Measurements from ENCODE around the gene MRPL46. TPM values are rescaled to one million over a fixed set of nuclear protein-coding genes. Genes with fewer than 3 reads are reported as not detected.

Gene MRPL46
- total RNA-seq, 1 donor from 2014 or later = 22.2 TPM

DNA sequence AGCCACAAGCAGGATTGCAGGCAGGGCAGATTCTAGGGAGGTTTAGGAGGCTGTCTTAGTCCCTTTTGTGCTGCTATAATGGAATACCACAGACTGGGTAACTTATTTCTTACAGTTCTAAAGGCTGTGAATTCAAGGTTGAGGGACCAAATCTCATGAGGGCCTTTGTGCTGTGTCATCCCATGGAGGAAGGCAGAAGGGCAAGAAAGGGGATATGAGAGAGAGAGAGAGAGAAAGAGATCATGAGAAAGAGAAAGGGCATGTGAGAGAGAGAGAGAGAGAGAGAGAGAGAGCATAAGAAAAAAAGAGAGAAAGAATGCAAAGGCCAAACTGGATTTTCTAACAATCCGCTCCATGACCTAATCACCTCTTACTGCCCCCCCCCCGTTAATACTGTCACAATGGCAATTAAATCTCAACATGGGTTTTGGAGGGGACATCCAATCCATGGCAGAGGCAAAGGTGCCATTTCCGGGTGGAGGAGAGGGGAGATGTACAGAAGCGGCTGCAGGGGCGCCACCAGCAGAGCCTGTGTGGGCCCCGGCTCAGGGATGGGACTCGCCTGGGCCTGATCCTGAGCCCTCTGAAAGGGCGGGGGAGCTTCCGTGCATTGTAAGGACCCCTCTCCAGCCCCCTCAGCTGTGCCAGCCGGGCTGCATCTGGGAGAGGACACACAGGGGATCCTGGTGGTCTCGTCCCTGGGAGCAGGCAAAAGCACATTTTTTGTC, 20.8 kb upstream of the MRPL46 start:
- no peaks in the 10 kb centered on the region for H3K36me3 ChIP-seq (ENCODE audit: control insufficient read depth, insufficient read depth, low read length)
- no peak overlapping the region for H3K4me3 ChIP-seq (ENCODE audit: low read depth, low read length)
- TF ChIP-seq, protein P1, sequence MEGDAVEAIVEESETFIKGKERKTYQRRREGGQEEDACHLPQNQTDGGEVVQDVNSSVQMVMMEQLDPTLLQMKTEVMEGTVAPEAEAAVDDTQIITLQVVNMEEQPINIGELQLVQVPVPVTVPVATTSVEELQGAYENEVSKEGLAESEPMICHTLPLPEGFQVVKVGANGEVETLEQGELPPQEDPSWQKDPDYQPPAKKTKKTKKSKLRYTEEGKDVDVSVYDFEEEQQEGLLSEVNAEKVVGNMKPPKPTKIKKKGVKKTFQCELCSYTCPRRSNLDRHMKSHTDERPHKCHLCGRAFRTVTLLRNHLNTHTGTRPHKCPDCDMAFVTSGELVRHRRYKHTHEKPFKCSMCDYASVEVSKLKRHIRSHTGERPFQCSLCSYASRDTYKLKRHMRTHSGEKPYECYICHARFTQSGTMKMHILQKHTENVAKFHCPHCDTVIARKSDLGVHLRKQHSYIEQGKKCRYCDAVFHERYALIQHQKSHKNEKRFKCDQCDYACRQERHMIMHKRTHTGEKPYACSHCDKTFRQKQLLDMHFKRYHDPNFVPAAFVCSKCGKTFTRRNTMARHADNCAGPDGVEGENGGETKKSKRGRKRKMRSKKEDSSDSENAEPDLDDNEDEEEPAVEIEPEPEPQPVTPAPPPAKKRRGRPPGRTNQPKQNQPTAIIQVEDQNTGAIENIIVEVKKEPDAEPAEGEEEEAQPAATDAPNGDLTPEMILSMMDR (IDR thresholded peaks at IDR 0.05; ENCODE audit: insufficient read depth, low read length, poor library complexity, severe bottlenecking) = no peak
- DNase-seq (ENCODE audit: low read depth) = no peak
- H3K27me3 ChIP-seq (ENCODE audit: control insufficient read depth, insufficient read depth, low read length) = no peaks in the 10 kb centered on the region

DNA sequence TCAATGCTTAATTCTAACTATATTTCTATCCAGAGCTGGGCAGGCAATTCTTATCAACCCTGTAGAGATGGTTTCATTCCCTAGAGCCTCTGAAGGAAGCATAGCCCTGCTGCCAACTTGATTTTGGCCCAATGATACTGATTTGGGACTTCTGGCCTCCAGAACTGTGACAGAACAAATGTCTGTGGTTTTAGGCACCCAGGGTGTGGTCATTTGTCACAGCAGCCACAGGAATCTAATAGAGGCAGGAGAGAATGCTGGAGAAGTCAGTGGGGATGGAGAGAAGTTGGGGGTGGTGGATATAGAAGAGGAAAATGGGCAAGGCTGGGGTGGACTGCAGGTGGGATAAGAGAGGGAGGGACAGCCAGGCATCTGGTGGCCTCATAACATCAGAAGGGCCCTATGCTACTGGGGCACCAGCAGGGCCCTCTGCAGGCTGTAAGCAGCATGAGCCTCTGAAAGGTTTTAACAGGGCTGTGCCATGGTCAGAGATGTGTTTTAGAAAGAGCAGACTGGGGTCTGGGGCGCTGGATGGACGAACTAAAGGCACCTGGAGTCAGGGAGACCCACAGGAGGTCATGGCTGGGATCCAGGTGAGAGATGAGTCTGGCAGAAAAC, 20.1 kb upstream of the MRPL46 start:
- Histone ChIP-seq H3K36me3 (ENCODE audit: control insufficient read depth, insufficient read depth, low read length) (no peaks in the 10 kb centered on the region), H3K4me3 (ENCODE audit: low read depth, low read length) (no peak overlapping the region), H3K27me3 (ENCODE audit: control insufficient read depth, insufficient read depth, low read length) (no peaks in the 10 kb centered on the region)
- TF ChIP-seq, protein P1 (IDR thresholded peaks at IDR 0.05; ENCODE audit: insufficient read depth, low read length, poor library complexity, severe bottlenecking) = no peak
- DNase-seq (ENCODE audit: low read depth) = no peak

GRCh38 chr15:88484682-88485331, 17.6 kb upstream of the MRPL46 start:
- Histone ChIP-seq H3K36me3 (ENCODE audit: control insufficient read depth, insufficient read depth, low read length) (no peaks in the 10 kb centered on the region), H3K4me3 (ENCODE audit: low read depth, low read length) (no peak overlapping the region), H3K27me3 (ENCODE audit: control insufficient read depth, insufficient read depth, low read length) (no peaks in the 10 kb centered on the region)
- DNase-seq (ENCODE audit: low read depth) = no peak
- TF ChIP-seq, protein P1 (IDR thresholded peaks at IDR 0.05; ENCODE audit: insufficient read depth, low read length, poor library complexity, severe bottlenecking) = no peak

DNA sequence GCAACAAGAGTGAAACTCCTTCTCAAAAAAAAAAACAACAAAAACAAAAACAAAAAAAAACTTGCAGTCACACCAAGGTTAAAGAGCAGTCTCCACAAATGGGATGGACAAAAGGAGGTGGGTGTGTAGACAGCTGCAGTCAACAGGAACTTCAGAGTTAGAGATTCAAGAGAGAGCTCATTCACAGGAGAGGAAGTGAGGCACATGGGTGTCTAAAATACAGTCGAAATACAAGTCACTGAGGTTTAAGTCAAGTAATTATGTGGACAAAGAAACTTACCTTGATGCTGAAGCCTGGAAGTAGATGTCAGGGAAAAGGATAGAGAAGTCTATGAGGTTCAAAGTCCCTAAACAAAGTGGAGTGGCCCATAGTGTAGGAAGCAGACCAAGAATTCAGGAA, 15.1 kb upstream of the MRPL46 start:
- DNase-seq (ENCODE audit: low read depth) = no peak

DNA sequence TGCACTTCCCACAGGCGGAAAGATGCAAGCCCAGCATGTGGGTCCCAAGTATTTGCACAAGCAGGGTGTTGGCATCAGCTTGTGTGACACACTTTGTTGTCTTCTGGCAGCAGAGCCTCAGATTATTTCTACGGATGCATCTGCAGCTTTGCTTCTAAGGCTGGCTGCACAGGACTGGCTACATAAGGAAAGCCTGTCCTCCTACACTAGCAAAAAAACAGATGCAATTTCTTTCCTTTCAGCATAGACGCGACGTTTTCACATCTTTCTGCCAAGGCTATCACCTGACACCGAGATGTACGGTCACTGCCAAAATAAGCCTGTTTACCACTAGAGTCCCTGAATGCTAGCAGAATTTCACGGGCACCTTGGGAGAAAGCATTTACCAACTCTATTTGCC, 13.8 kb upstream of the MRPL46 start:
- no peak for DNase-seq (ENCODE audit: low read depth)
- no peaks in the 10 kb centered on the region for H3K36me3 ChIP-seq (ENCODE audit: control insufficient read depth, insufficient read depth, low read length)
- TF ChIP-seq, protein P1 (IDR thresholded peaks at IDR 0.05; ENCODE audit: insufficient read depth, low read length, poor library complexity, severe bottlenecking) = no peak
- H3K27me3 ChIP-seq (ENCODE audit: control insufficient read depth, insufficient read depth, low read length) = no peaks in the 10 kb centered on the region
- no peak overlapping the region for H3K4me3 ChIP-seq (ENCODE audit: low read depth, low read length)

More for the DNA sequence above, 15.1 kb upstream of the MRPL46 start:
- no peak overlapping the region for H3K4me3 ChIP-seq (ENCODE audit: low read depth, low read length)
- TF ChIP-seq, protein P1 (IDR thresholded peaks at IDR 0.05; ENCODE audit: insufficient read depth, low read length, poor library complexity, severe bottlenecking) = no peak
- H3K36me3 ChIP-seq (ENCODE audit: control insufficient read depth, insufficient read depth, low read length) = no peaks in the 10 kb centered on the region
- H3K27me3 ChIP-seq (ENCODE audit: control insufficient read depth, insufficient read depth, low read length) = no peaks in the 10 kb centered on the region
